Glomerular endothelial cell (primary cell): ENCODE measurements around the gene EIF1. TPM values are rescaled to one million over a fixed set of nuclear protein-coding genes. Genes with fewer than 3 reads are reported as not detected.

Experiments
- DNase-seq: peaks from one replicate; pipeline ENCODE4 v3.0.0-alpha.2; 2011; ENCODE audit warnings: low read depth, low spot score; ENCODE audit errors: extremely low read depth
- total RNA-seq: library from RNA; depleted of rRNA; stranded (reverse); fragments of >200 nt; gene quantifications from 2 replicates; pipeline ENCODE4 v1.2.3, GENCODE V29; 2015

The EIF1 gene
- total RNA-seq, 1 donor from 2014 or later = 367 TPM

GRCh38 chr17:41731836-41732235, 43.2 kb downstream of the EIF1 start:
- no peak for DNase-seq

DNA sequence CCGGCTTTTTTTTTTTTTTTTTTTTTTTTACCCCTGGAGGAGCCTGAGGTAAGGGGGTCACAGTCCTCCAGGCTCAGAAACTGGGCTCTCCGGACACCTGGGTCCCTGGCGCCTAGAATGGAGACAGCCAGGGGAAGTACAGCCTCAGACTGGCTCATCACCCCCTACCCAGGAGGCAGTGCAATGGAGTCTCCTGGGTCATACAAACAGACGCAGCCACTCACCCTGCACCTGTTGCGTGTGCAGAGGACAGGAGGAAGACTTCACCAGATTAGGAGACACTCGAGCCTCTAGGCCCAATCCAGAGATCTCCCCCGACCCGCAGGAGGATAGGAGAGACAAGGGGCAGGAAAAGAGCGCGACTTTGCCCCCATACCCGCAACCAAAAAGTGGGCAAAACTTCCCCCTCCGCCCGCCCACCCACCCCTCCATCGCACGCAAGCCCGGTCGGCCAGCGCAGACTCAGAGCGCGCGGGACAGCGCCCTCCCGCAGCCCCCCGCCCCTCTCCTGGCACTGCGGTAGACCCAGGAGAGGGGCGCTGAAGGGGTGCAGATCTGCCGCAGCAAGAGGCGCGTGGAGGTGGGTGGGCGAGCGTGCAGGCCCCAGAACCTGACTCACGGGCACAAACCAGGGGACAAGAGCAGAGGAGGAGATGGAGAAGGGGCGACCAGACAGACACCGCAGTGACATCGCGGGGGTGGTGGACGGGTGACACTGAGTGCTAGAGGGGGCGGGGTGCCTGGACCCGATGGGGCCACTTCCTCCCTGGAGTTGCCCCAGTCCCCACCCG, 44.9 kb downstream of the EIF1 start:
- no peak for DNase-seq

DNA sequence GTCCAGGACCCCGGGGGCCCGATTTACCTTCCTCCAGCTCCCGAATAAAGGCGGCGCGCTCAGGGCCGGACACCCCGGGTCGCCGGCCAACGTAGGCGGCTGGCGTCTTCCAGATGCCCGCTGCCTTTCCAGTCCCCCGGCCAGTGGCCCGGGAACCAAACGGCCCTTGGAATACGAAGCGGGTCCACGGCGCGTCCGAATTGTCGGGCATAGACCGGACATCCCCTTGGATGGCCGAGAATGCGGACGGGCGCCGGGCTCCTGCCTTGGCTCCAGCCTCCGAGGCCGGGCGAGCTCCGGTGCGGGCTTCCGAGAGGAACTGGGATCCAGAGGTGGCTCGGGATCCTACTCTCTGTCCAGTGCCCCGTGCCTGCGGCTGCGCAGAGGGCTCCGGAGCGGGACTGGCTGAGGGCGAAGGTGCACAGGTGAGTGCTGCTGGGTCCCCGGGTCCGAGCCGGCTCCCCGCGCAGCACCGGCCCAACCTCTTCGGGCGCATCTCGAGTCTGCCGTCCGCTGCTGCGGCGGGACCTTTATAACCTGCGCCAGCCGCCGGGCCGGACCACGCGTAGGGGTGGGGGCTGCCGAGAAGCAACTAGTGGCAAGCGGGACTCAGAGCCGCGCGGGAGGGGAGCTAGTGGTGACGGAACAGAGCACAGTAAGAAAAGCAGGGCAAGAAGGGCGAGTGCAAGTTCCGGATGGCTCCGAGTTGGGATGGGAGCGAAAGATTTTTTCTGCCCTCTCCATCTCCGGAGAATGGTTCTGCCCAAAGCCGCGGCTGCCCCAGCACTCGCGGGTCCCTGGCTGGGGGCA, 45.7 kb downstream of the EIF1 start, which contains the start of gene HAP1:
HAP1 (minus strand) TSS at position 505 of the 810 bp plus-strand sequence; CDS start at position 496, 9 bp downstream.
- no peak for DNase-seq

- no peak for DNase-seq
Observed at GRCh38 chr17:41734949-41735313, 46.2 kb downstream of the EIF1 start.

- no peak for DNase-seq
Observed at GRCh38 chr17:41735744-41736143, 47.1 kb downstream of the EIF1 start.

- DNase-seq = no peak
Observed at GRCh38 chr17:41736983-41737679, 48.4 kb downstream of the EIF1 start.

GRCh38 chr17:41737680-41738023, 49.0 kb downstream of the EIF1 start:
- no peak for DNase-seq

GRCh38 chr17:41738077-41738800, 49.6 kb downstream of the EIF1 start:
- DNase-seq = no peak

DNA sequence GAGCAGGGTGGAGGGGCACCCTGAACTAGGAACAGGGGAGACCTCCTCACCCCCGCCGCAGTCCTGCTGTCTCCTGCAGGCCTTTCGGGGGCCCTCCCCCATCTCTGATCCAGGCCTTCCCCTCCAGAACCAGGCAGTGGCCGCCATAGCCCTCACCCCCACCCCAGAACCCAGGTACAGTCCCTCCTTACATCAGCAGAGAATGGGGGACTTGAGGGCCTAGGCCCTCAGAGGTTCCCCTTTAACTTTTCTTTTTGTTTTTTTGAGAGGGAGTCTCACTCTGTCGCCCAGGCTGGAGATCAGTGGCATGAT, 50.1 kb downstream of the EIF1 start:
- DNase-seq = no peak

- no peak for DNase-seq
Observed at GRCh38 chr17:41739661-41740352, 51.1 kb downstream of the EIF1 start.

DNA sequence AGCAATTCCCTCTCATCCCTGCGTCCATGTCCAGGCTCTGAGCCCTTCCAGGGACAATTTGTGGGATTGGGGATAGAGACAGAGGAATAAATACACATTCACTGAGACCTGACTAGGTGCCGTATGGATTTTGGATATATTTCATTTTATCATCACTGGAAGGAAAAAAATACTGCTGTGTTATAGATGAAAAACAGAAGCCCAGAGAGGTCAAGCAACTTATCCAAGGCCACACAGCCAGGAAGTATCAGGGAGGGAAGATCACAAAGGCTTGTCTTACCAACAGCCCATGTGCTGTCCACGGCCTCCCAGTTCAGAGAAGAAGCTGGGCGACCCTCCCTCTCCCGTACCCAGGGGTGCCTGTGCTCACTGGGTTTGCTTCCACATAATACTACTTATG, 51.8 kb downstream of the EIF1 start:
- no peak for DNase-seq

GRCh38 chr17:41741709-41742108, 53.0 kb downstream of the EIF1 start:
- no peak for DNase-seq

Other genes with a start within 250 kb of the EIF1 start
- gene KRT38, start 247.9 kb upstream of the EIF1 start, total RNA-seq = not detected in 2 replicates
- not detected in 2 replicates for gene KRT32, start 221.5 kb upstream of the EIF1 start, total RNA-seq
- not detected in 2 replicates for gene KRT35, start 207.7 kb upstream of the EIF1 start, total RNA-seq
- gene KRT36, start 199.0 kb upstream of the EIF1 start, total RNA-seq = not detected in 2 replicates
- not detected in 2 replicates for gene KRT13, start 183.3 kb upstream of the EIF1 start, total RNA-seq
- gene KRT15, start 170.0 kb upstream of the EIF1 start, total RNA-seq = 3.4 and 11.4 TPM in 2 replicates
- 23.7 and 211 TPM in 2 replicates for gene KRT19, start 160.6 kb upstream of the EIF1 start, total RNA-seq
- gene KRT9, start 116.8 kb upstream of the EIF1 start, total RNA-seq = not detected in 2 replicates
- gene KRT14, start 102.0 kb upstream of the EIF1 start, total RNA-seq = not detected in 2 replicates
- not detected in 2 replicates for gene KRT16, start 76.1 kb upstream of the EIF1 start, total RNA-seq
- 2.7 TPM in 1 of 2 replicates, not detected in the other for gene KRT17, start 64.3 kb upstream of the EIF1 start, total RNA-seq
- not detected in 2 replicates for gene GAST, start 23.4 kb downstream of the EIF1 start, total RNA-seq
- gene HAP1, start 45.8 kb downstream of the EIF1 start, total RNA-seq = 0.99 TPM in 1 of 2 replicates, not detected in the other
- 535 and 764 TPM in 2 replicates for gene JUP, start 97.8 kb downstream of the EIF1 start, total RNA-seq
- 63.0 and 85.1 TPM in 2 replicates for gene P3H4, start 123.1 kb downstream of the EIF1 start, total RNA-seq
- 230 and 241 TPM in 2 replicates for gene FKBP10, start 124.1 kb downstream of the EIF1 start, total RNA-seq
- gene NT5C3B, start 147.3 kb downstream of the EIF1 start, total RNA-seq = 52.7 and 69.1 TPM in 2 replicates
- not detected in 2 replicates for gene KLHL10, start 148.9 kb downstream of the EIF1 start, total RNA-seq
- gene KLHL11, start 176.5 kb downstream of the EIF1 start, total RNA-seq = 15.4 and 15.8 TPM in 2 replicates
- gene ACLY, start 230.1 kb downstream of the EIF1 start, total RNA-seq = 286 and 388 TPM in 2 replicates
- gene ODAD4, start 241.7 kb downstream of the EIF1 start, total RNA-seq = 0.15 and 0.58 TPM in 2 replicates